GM12878 (cell line): ENCODE data around the gene NXN. TPM values are rescaled to one million over a fixed set of nuclear protein-coding genes. Genes with fewer than 3 reads are reported as not detected.

Experiments
- ATAC-seq: fragments of 200-7000 bp; cut with Tn5 transposase; 3 replicates; pipeline ENCODE4 v1.9.1; 2020; ENCODE audit warnings: mild to moderate bottlenecking, moderate library complexity
- BruUV-seq: library from RNA; stranded (reverse); fragments of 400-500 nt; replicated peaks from 2 replicates; lab custom pipeline; 2021; lab: Mats Ljungman, UMichigan
- CTCF ChIA-PET: fragments of 300-600 bp; sonication (Branson Sonifier 250); formaldehyde crosslinking; extraction: SDS; loops from one replicate; lab custom pipeline; 2021; ENCODE audit warnings: inconsistent platforms; lab: Yijun Ruan, JAX
- POLR2A ChIA-PET: fragments of 350-600 bp; formaldehyde crosslinking; extraction: SDS; loops from one replicate; lab custom pipeline; 2021; ENCODE audit warnings: inconsistent platforms; lab: Charles Lee
- RAD21 ChIA-PET: fragments of 300-600 bp; sonication (Branson Sonifier 250); formaldehyde crosslinking; loops from one replicate; lab custom pipeline; 2023; ENCODE audit warnings: antibody characterized with exemption; ENCODE audit not compliant: unreplicated experiment; lab: Charles Lee
- SMC1A ChIA-PET: fragments of 300-600 bp; sonication (Branson Sonifier 250); formaldehyde crosslinking; loops from one replicate; lab custom pipeline; 2023; ENCODE audit not compliant: unreplicated experiment, uncharacterized antibody; lab: Charles Lee
- DNase-seq: peaks from one replicate; pipeline ENCODE4 v3.0.0-alpha.2; 2011; ENCODE audit warnings: low read depth, low spot score
- FAIRE-seq: peaks from 3 replicates; lab custom pipeline; 2011; peaks lifted over from hg19 to GRCh38; lab: Jason Lieb, UNC
- H2AFZ ChIP-seq: 2 replicates; pipeline ENCODE4 v1.6.0; 2011; ENCODE audit warnings: low read depth, low read length, control low read depth; ENCODE audit not compliant: control insufficient read depth
- H3K27ac ChIP-seq: 2 replicates; pipeline ENCODE4 v1.5.1; 2011; ENCODE audit warnings: control low read depth; ENCODE audit not compliant: control insufficient read depth, insufficient read depth
- H3K27me3 ChIP-seq, 2 experiments: replicated peaks in 1 of 2; 2 replicates each; pipeline versions ENCODE4 v1.6.0 to v1.6.1; 2011; ENCODE audit warnings: low read length in 1 of 2; ENCODE audit not compliant: control insufficient read depth in 2 of 2, insufficient read depth in 2 of 2
- H3K36me3 ChIP-seq, 2 experiments: 2 replicates each; pipeline ENCODE4 v1.5.1; 2011; ENCODE audit warnings: low read length in 1 of 2; ENCODE audit not compliant: control insufficient read depth in 2 of 2, insufficient read depth in 2 of 2
- H3K4me1 ChIP-seq: 2 replicates; pipeline ENCODE4 v1.6.1; 2011; ENCODE audit warnings: mild to moderate bottlenecking, low read length, moderate library complexity, mixed read lengths; ENCODE audit not compliant: control insufficient read depth, insufficient read depth
- H3K4me2 ChIP-seq: 2 replicates; pipeline ENCODE4 v1.6.0; 2011; ENCODE audit warnings: control low read depth; ENCODE audit not compliant: control insufficient read depth, insufficient read depth
- H3K4me3 ChIP-seq: fragments of 200-600 bp; sonication (generic); 2 replicates; pipeline ENCODE4 v1.5.1; 2016
- H3K79me2 ChIP-seq: 2 replicates; pipeline ENCODE4 v1.6.0; 2011; ENCODE audit warnings: low read length; ENCODE audit not compliant: control insufficient read depth, insufficient read depth
- H3K9ac ChIP-seq: 2 replicates; pipeline ENCODE4 v1.8.0; 2011; ENCODE audit warnings: low read length, control low read depth, mixed read lengths; ENCODE audit not compliant: control insufficient read depth, insufficient read depth
- H3K9me3 ChIP-seq: replicated peaks from 3 replicates; pipeline ENCODE4 v1.5.1; 2011; ENCODE audit warnings: mild to moderate bottlenecking, low read length; ENCODE audit not compliant: control insufficient read depth, insufficient read depth
- H4K20me1 ChIP-seq: 2 replicates; pipeline ENCODE4 v1.6.0; 2011; ENCODE audit not compliant: control insufficient read depth, insufficient read depth
- BMI1 ChIP-seq: fragments of 450-650 bp; IDR thresholded peaks from 2 replicates; pipeline ENCODE4 v1.6.1; 2016; ENCODE audit warnings: mild to moderate bottlenecking, moderate library complexity, borderline replicate concordance
- CHD2 ChIP-seq: IDR thresholded peaks from 2 replicates; pipeline ENCODE4 v1.6.1; 2011; ENCODE audit warnings: low read depth, low read length, improper control_type of control experiment, borderline replicate concordance
- GABPA ChIP-seq: IDR thresholded peaks from 2 replicates; pipeline ENCODE4 v1.6.1; 2014; ENCODE audit warnings: antibody characterized with exemption, low read depth, mild to moderate bottlenecking, inconsistent platforms
- HCFC1 ChIP-seq: fragments of 150-350 bp; IDR thresholded peaks from 2 replicates; pipeline ENCODE4 v1.6.1; 2014; ENCODE audit warnings: low read length
- NFYB ChIP-seq: IDR thresholded peaks from 2 replicates; pipeline ENCODE4 v1.6.1; 2011; ENCODE audit warnings: low read depth, mild to moderate bottlenecking, low read length, improper control_type of control experiment, moderate library complexity; ENCODE audit not compliant: insufficient read depth
- SIX5 ChIP-seq: IDR thresholded peaks from 2 replicates; pipeline ENCODE4 v1.6.1; 2011; ENCODE audit warnings: mild to moderate bottlenecking, low read depth, low read length, moderate library complexity; ENCODE audit not compliant: severe bottlenecking
- SMAD1 ChIP-seq: fragments of 450-650 bp; IDR thresholded peaks from 2 replicates; pipeline ENCODE4 v1.6.1; 2018; ENCODE audit warnings: mild to moderate bottlenecking, low read depth; ENCODE audit not compliant: partially characterized antibody
- TCF12 ChIP-seq: IDR thresholded peaks from 2 replicates; pipeline ENCODE4 v1.6.1; 2011; ENCODE audit warnings: low read depth, mild to moderate bottlenecking, low read length
- ZNF384 ChIP-seq: IDR thresholded peaks from 2 replicates; pipeline ENCODE4 v1.6.1; 2012; ENCODE audit warnings: low read depth, mild to moderate bottlenecking, low read length, improper control_type of control experiment, borderline replicate concordance
- WGBS: methylation state at CpG from one replicate; pipeline ENCODE4 v1.1.6; 2016; ENCODE audit warnings: low lambda C conversion rate; ENCODE audit not compliant: insufficient replicate concordance, insufficient coverage; ENCODE audit errors: missing lambda C conversion rate; 5-methylcytosine and 5-hydroxymethylcytosine counted together
- in situ Hi-C: fragments of 300-500 bp; cut with MboI; formaldehyde crosslinking; loops from 9 replicates; pipeline ENCODE4 v1.14.3; 2018; ENCODE audit warnings: mixed read lengths
- intact Hi-C: fragments of 100-400 bp; cut with micrococcal nuclease; formaldehyde crosslinking; loops from one replicate; pipeline ENCODE4 v1.14.2; 2022; ENCODE audit not compliant: unreplicated experiment
- polyA plus RNA-seq, 11 experiments: library from polyadenylated mRNA; depleted of rRNA in 4 of 11; unstranded in 6 of 11; stranded (reverse) in 5 of 11; fragments of >200 nt; fragmentation: Nextera tagmentation in 4 of 11; fragmentation: Illumina TruSeq in 1 of 11; extraction: Ambion mirVana in 4 of 11; extraction: Trizol in 1 of 11; gene quantifications; 1 replicate in 1 of 11; 2 replicates in 10 of 11; pipeline versions ENCODE4 v1.2.1 to v1.2.3, GENCODE V29; 2011 to 2016; ENCODE audit warnings: inconsistent platforms in 2 of 11, missing spikeins in 2 of 11, low read depth in 1 of 11
- total RNA-seq, 4 experiments: library from RNA; depleted of rRNA in 3 of 4; stranded (reverse); fragments of >200 nt in 3 of 4; fragmentation: Illumina TruSeq in 1 of 4; extraction: Trizol in 1 of 4; gene quantifications; 2 replicates each; pipeline versions ENCODE4 v1.2.1 to v1.2.3, GENCODE V29; 2013 to 2021
- TF ChIP-seq, protein P1 (sequence below): fragments of 450-650 bp; formaldehyde crosslinking; IDR thresholded peaks from 2 replicates; pipeline ENCODE4 v1.5.0; 2022; ENCODE audit warnings: mild to moderate bottlenecking, missing genetic modification characterization
- TF ChIP-seq, protein P2 (sequence below): fragments of 450-650 bp; IDR thresholded peaks from 2 replicates; pipeline ENCODE4 v1.6.1; 2017; ENCODE audit warnings: mild to moderate bottlenecking, low read depth, inconsistent platforms; ENCODE audit not compliant: poor library complexity, severe bottlenecking

Gene NXN
- total and polyA plus RNA-seq, 10 of the 15 experiments (the other 5 are each of a cell fraction or from before 2014, with no cell fraction given): 0.04 to 1.2 (median 0.30) TPM

DNA sequence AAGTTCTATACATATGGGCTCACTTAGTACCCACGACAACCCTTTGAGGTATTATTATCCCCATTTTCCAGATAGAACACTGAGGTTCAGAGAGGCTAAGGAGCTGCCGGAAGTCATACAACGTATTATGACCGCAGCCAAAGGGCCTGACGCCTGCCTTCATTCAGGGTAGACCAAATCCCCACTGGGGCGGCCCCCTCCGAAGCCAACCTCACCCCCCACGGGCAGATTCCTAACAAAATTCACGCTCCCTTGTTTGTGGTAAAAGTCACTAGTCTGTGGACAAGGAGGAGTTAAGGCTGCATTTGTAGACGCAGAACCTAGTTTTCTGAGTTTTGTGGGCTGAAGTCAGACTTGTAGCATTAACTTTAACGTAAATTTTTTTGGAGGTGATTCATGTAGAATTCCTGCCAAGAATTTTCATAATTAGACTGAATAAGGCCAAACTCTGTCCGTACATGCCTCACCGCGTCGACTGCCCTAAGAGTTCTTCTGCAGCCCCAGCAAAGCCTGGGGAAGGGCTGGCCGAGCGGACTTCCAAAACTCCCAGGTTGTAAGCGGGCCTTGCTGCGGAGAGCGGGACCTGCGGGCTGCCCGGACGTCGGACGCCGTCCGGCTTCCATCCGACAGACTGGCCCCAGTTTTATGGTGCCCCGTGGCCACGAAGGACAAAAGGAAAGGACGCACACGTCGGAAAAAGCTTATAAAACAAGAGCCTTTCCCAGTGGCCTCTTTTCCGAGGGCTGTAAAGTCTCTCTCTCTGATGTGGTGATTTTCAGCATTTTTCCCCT lies 75.7 kb downstream of the NXN start:
- no peaks in the 10 kb centered on the region for H3K9me3 ChIP-seq
- intact Hi-C loops (no loop called here), in situ Hi-C loops (no loop called here)
- DNase-seq (no peak), ATAC-seq (no peak), FAIRE-seq (no peak)
- POLR2A ChIA-PET: no interaction called here
- no peak for TF ChIP-seq SMAD1
- no peak for TF ChIP-seq NFYB
- H3K4me2 ChIP-seq: no peak overlapping the region
- H3K4me1 ChIP-seq: no peaks in the 10 kb centered on the region
- H2AFZ ChIP-seq: no peak overlapping the region
- H3K79me2 ChIP-seq: no peaks in the 10 kb centered on the region
- CTCF ChIA-PET: no interaction called here
- SMC1A ChIA-PET: no interaction called here
- no peak overlapping the region for H3K9ac ChIP-seq
- BruUV-seq: no TSS peak
- RAD21 ChIA-PET: no interaction called here
- H4K20me1 ChIP-seq: no peaks in the 10 kb centered on the region
- WGBS: 58% methylated on average over 34 of the region's 34 CpGs
- no peak overlapping the region for H3K27ac ChIP-seq
- no peaks in the 10 kb centered on the region for H3K36me3 ChIP-seq
- H3K27me3 ChIP-seq: no peaks in the 10 kb centered on the region; a peak in 1 of 4 replicates
- H3K4me3 ChIP-seq: no peak overlapping the region

DNA sequence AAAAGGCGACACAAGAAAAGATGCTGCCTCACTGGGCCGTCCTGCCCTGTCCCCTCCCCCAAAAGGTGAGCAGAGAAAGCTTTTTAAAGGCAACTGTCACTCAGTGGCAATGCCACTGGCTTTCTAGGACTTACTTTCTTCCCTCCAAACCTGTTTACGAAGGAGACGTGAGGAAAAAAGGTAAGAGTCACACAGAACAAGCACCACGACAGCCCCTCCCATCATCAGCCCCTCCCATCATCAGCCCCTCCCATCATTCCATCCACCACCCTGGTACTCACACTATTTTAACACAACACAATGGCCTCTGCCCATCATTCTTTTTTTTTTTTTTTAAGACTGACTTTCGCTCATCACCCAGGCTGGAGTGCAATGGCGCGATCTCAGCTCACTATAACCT lies 77.1 kb downstream of the NXN start:
- no peak for FAIRE-seq
- no peaks in the 10 kb centered on the region for H3K79me2 ChIP-seq
- no peaks in the 10 kb centered on the region; a peak in 1 of 4 replicates for H3K27me3 ChIP-seq
- H3K9me3 ChIP-seq: no peaks in the 10 kb centered on the region
- no peak overlapping the region for H3K9ac ChIP-seq
- ChIA-PET RAD21 (no interaction called here), POLR2A (no interaction called here), CTCF (interaction anchor here (1.7 kb wide), 1 partner anchor 79 kb away, joined by 4 read pairs; no protein-coding TSS in a partner anchor), SMC1A (no interaction called here)
- H3K4me3 ChIP-seq: no peak overlapping the region
- H3K27ac ChIP-seq: no peak overlapping the region
- H2AFZ ChIP-seq: no peak overlapping the region
- no peaks in the 10 kb centered on the region for H3K36me3 ChIP-seq
- WGBS: 57% methylated on average over 6 of the region's 8 CpGs
- H3K4me1 ChIP-seq: no peaks in the 10 kb centered on the region
- ATAC-seq: no peak
- in situ Hi-C loops: no loop called here
- H3K4me2 ChIP-seq: no peak overlapping the region
- BruUV-seq: no TSS peak
- H4K20me1 ChIP-seq: no peaks in the 10 kb centered on the region
- intact Hi-C loops: no loop called here
- no peak for DNase-seq
- TF ChIP-seq SIX5 (no peak), CHD2 (no peak), SMAD1 (no peak), HCFC1 (no peak), BMI1 (no peak), GABPA (no peak), ZNF384 (no peak), TCF12 (no peak)
- TF ChIP-seq, protein P1, sequence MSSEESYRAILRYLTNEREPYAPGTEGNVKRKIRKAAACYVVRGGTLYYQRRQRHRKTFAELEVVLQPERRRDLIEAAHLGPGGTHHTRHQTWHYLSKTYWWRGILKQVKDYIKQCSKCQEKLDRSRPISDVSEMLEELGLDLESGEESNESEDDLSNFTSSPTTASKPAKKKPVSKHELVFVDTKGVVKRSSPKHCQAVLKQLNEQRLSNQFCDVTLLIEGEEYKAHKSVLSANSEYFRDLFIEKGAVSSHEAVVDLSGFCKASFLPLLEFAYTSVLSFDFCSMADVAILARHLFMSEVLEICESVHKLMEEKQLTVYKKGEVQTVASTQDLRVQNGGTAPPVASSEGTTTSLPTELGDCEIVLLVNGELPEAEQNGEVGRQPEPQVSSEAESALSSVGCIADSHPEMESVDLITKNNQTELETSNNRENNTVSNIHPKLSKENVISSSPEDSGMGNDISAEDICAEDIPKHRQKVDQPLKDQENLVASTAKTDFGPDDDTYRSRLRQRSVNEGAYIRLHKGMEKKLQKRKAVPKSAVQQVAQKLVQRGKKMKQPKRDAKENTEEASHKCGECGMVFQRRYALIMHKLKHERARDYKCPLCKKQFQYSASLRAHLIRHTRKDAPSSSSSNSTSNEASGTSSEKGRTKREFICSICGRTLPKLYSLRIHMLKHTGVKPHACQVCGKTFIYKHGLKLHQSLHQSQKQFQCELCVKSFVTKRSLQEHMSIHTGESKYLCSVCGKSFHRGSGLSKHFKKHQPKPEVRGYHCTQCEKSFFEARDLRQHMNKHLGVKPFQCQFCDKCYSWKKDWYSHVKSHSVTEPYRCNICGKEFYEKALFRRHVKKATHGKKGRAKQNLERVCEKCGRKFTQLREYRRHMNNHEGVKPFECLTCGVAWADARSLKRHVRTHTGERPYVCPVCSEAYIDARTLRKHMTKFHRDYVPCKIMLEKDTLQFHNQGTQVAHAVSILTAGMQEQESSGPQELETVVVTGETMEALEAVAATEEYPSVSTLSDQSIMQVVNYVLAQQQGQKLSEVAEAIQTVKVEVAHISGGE (CRISPR knock-in tag): no peak
- TF ChIP-seq, protein P2, sequence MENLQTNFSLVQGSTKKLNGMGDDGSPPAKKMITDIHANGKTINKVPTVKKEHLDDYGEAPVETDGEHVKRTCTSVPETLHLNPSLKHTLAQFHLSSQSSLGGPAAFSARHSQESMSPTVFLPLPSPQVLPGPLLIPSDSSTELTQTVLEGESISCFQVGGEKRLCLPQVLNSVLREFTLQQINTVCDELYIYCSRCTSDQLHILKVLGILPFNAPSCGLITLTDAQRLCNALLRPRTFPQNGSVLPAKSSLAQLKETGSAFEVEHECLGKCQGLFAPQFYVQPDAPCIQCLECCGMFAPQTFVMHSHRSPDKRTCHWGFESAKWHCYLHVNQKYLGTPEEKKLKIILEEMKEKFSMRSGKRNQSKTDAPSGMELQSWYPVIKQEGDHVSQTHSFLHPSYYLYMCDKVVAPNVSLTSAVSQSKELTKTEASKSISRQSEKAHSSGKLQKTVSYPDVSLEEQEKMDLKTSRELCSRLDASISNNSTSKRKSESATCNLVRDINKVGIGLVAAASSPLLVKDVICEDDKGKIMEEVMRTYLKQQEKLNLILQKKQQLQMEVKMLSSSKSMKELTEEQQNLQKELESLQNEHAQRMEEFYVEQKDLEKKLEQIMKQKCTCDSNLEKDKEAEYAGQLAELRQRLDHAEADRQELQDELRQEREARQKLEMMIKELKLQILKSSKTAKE: no peak
